Body of pancreas (tissue), 4 donors: ENCODE measurements around the gene CYS1.

Experiments
- POLR2A ChIP-seq, 3 donors: fragments of 450-650 bp; IDR thresholded peaks; one replicate each; pipeline ENCODE4 v1.6.1; 2016; ENCODE audit warnings: antibody characterized with exemption in 3 of 3, mild to moderate bottlenecking in 2 of 3
- TF ChIP-seq, protein P1 (sequence below), 7 experiments: fragments of 450-650 bp in 4 of 7; fragments of 200-600 bp in 3 of 7; sonication (generic) in 3 of 7; IDR thresholded peaks; one replicate each; pipeline ENCODE4 v1.5.1; 2016 to 2019; ENCODE audit warnings: antibody characterized with exemption in 7 of 7

GRCh38 chr2:10016802-10017258 lies 63.4 kb downstream of the CYS1 start:
- TF ChIP-seq POLR2A (IDR thresholded peaks at IDR 0.05) = no peak
- TF ChIP-seq, protein P1, sequence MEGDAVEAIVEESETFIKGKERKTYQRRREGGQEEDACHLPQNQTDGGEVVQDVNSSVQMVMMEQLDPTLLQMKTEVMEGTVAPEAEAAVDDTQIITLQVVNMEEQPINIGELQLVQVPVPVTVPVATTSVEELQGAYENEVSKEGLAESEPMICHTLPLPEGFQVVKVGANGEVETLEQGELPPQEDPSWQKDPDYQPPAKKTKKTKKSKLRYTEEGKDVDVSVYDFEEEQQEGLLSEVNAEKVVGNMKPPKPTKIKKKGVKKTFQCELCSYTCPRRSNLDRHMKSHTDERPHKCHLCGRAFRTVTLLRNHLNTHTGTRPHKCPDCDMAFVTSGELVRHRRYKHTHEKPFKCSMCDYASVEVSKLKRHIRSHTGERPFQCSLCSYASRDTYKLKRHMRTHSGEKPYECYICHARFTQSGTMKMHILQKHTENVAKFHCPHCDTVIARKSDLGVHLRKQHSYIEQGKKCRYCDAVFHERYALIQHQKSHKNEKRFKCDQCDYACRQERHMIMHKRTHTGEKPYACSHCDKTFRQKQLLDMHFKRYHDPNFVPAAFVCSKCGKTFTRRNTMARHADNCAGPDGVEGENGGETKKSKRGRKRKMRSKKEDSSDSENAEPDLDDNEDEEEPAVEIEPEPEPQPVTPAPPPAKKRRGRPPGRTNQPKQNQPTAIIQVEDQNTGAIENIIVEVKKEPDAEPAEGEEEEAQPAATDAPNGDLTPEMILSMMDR (IDR thresholded peaks at IDR 0.05) = no peak
